Measurements from ENCODE around the gene TXNDC11.

GRCh38 chr16:11683145-11683544 is 59.5 kb downstream of the TXNDC11 start:
- no peak for TF ChIP-seq TAF1 (IDR thresholded peaks at IDR 0.05; ENCODE audit: low read depth, low read length)
- TF ChIP-seq POLR2AphosphoS5 (IDR thresholded peaks at IDR 0.05; ENCODE audit: low read depth, low read length) = no peak
- no peak for TF ChIP-seq POLR2A (IDR thresholded peaks at IDR 0.05; ENCODE audit: low read depth, low read length)
- TF ChIP-seq PAX5 (IDR thresholded peaks at IDR 0.05; ENCODE audit: insufficient read depth, low read length, severe bottlenecking) = no peak
- TF ChIP-seq POU2F2 (IDR thresholded peaks at IDR 0.05; ENCODE audit: low read depth, low read length) = no peak

All from GM12891 (cell line).